Stimulated activated naive CD4-positive, alpha-beta T cell treated with Interleukin-2 at 50 U/mL for 16 hours (primary cell): ENCODE results near the gene ARL5B.
"Not testable (repeated sequence)": the region's sequence is repeated elsewhere in the genome, so short reads cannot be mapped to it uniquely, and the experiment has no call there.

ENCODE experiments used
- DNase-seq: peaks from one replicate; lab custom pipeline; 2025; lab: John Stamatoyannopoulos, UW

ARL5B gene

GRCh38 chr10:18659125-18659818 is at the start of gene ARL5B:
ARL5B (plus strand) TSS chr10:18659431; CDS start chr10:18659638, 207 bp downstream.
- DNase-seq = peak; percentile 97

GRCh38 chr10:18610517-18610916 is 48.7 kb upstream of the ARL5B start:
- DNase-seq = no peak

- DNase-seq = no peak
Measured at GRCh38 chr10:18611168-18611567, 48.1 kb upstream of the ARL5B start.

- DNase-seq = no peak
Measured at GRCh38 chr10:18615618-18616017, 43.6 kb upstream of the ARL5B start.

- no peak for DNase-seq
Measured at GRCh38 chr10:18616337-18616736, 42.9 kb upstream of the ARL5B start.

GRCh38 chr10:18619016-18619415 is 40.2 kb upstream of the ARL5B start:
- no peak for DNase-seq

- DNase-seq = no peak
Measured at GRCh38 chr10:18620856-18621255, 38.4 kb upstream of the ARL5B start.

GRCh38 chr10:18623671-18624070 is 35.6 kb upstream of the ARL5B start:
- DNase-seq = not testable (repeated sequence)

GRCh38 chr10:18625886-18626285 is 33.3 kb upstream of the ARL5B start:
- DNase-seq = no peak

GRCh38 chr10:18627452-18628018 is 31.7 kb upstream of the ARL5B start:
- peak; percentile 53 for DNase-seq

- DNase-seq = not testable (repeated sequence)
Measured at GRCh38 chr10:18632500-18632899, 26.7 kb upstream of the ARL5B start.

- DNase-seq = no peak
Measured at GRCh38 chr10:18635995-18636394, 23.2 kb upstream of the ARL5B start.

GRCh38 chr10:18637400-18637799 is 21.8 kb upstream of the ARL5B start:
- not testable (repeated sequence) for DNase-seq

GRCh38 chr10:18639719-18640118 is 19.5 kb upstream of the ARL5B start:
- not testable (repeated sequence) for DNase-seq

GRCh38 chr10:18647151-18647550 is 12.1 kb upstream of the ARL5B start:
- no peak for DNase-seq

GRCh38 chr10:18647945-18648344 is 11.3 kb upstream of the ARL5B start:
- DNase-seq = no peak

GRCh38 chr10:18649364-18649959 is 9.8 kb upstream of the ARL5B start:
- no peak for DNase-seq

- DNase-seq = no peak
Measured at GRCh38 chr10:18650404-18650997, 8.7 kb upstream of the ARL5B start.

- DNase-seq = peak; percentile 91
Measured at GRCh38 chr10:18651324-18652007, 7.8 kb upstream of the ARL5B start, which contains the start of gene NSUN6. NSUN6 (minus strand) TSS chr10:18651587; CDS start chr10:18651203, 384 bp downstream.

- no peak for DNase-seq
Measured at GRCh38 chr10:18653112-18653511, 6.1 kb upstream of the ARL5B start.

- no peak for DNase-seq
Measured at GRCh38 chr10:18656724-18657123, 2.5 kb upstream of the ARL5B start.
